Testis (tissue), 5 donors: ENCODE measurements around the gene TNFRSF6B. TPM values are rescaled to one million over a fixed set of nuclear protein-coding genes. Genes with fewer than 3 reads are reported as not detected.
"Not testable (repeated sequence)": the region's sequence is repeated elsewhere in the genome, so short reads cannot be mapped to it uniquely, and the experiment has no call there.

Experiments
- DNase-seq: peaks from one replicate; pipeline ENCODE4 v3.0.0-alpha.2; 2019
- H3K27ac ChIP-seq, 2 donors: fragments of 200-600 bp; sonication (generic); one replicate each; pipeline ENCODE4 v1.5.1; 2019
- H3K27me3 ChIP-seq: fragments of 200-600 bp; sonication (generic); one replicate; pipeline ENCODE4 v1.5.1; 2019
- H3K36me3 ChIP-seq: fragments of 200-600 bp; sonication (generic); one replicate; pipeline ENCODE4 v1.5.1; 2017; ENCODE audit warnings: low read depth; ENCODE audit errors: missing control alignments
- H3K4me1 ChIP-seq: fragments of 200-600 bp; sonication (generic); one replicate; pipeline ENCODE4 v1.5.1; 2019
- H3K4me3 ChIP-seq, 2 donors: fragments of 200-600 bp; sonication (generic); one replicate each; pipeline ENCODE4 v1.5.1; 2017 to 2019
- H3K9me3 ChIP-seq: fragments of 200-600 bp; sonication (generic); one replicate; pipeline ENCODE4 v1.5.1; 2017
- CTCF ChIP-seq, 3 experiments: fragments of 450-650 bp in 2 of 3; fragments of 200-600 bp in 1 of 3; sonication (generic) in 1 of 3; IDR thresholded peaks; one replicate each; pipeline ENCODE4 v1.5.1; 2016 to 2019; ENCODE audit warnings: antibody characterized with exemption in 3 of 3, mild to moderate bottlenecking in 2 of 3, moderate library complexity in 1 of 3
- POLR2A ChIP-seq: fragments of 450-650 bp; IDR thresholded peaks from one replicate; pipeline ENCODE4 v1.6.1; 2017; ENCODE audit warnings: antibody characterized with exemption, mild to moderate bottlenecking, moderate library complexity
- whole genome bisulfite sequencing, 2 donors: methylation state at CpG; one replicate each; pipeline ENCODE4 v1.1.5; 2018; 5-methylcytosine and 5-hydroxymethylcytosine counted together
- intact Hi-C: fragments of 100-400 bp; cut with DNase I; formaldehyde crosslinking; loops from one replicate; pipeline ENCODE4 v1.15.1; 2023; ENCODE audit warnings: low total_unique reads
- long read RNA-seq, 2 donors: transcript quantifications; one replicate each; lab custom pipeline, GENCODE V29; 2026
- polyA plus RNA-seq: library from polyadenylated mRNA; stranded (reverse); fragments of 350-450 nt; fragmentation: Illumina TruSeq; extraction: RNeasy Lipid Tissue Mini Kit (QIAGEN cat#74804); gene quantifications from one replicate; pipeline ENCODE4 v1.2.3, GENCODE V29; 2014; ENCODE audit warnings: low read depth, low replicate concordance; ENCODE audit not compliant: insufficient read depth
- total RNA-seq, 2 donors: library from RNA; depleted of rRNA; stranded (reverse); fragments of >200 nt; gene quantifications; one replicate each; pipeline ENCODE4 v1.2.3, GENCODE V29; 2016

The TNFRSF6B gene
- total RNA-seq (10 to 100 TPM; 26.2 to 30.5 TPM), polyA plus RNA-seq (3.0 TPM)
- long read RNA-seq, donor 1, result 0 reads
- long read RNA-seq, donor 2, partial matches to known transcripts, result 0 of 2 reads
- long read RNA-seq, donor 2, other reads (novel, unspliced or antisense), result 0 of 2 reads

- WGBS, 2 donors, result 69 to 70% methylated on average over 24 to 52 of the region's 52 CpGs
- H3K36me3 ChIP-seq, result no peaks in the 10 kb centered on the region
- H3K4me3 ChIP-seq, result no peak within 1 kb of the TSS
- no peak for DNase-seq
- intact Hi-C loops, result no loop called here
- H3K9me3 ChIP-seq, result no peaks in the 10 kb centered on the region
- H3K27ac ChIP-seq, result no peak within 1 kb of the TSS
- TF ChIP-seq CTCF (IDR thresholded peaks at IDR 0.05), result no peak
- no peak for TF ChIP-seq POLR2A
- H3K4me1 ChIP-seq, result peaks cover 19% of the 10 kb centered on the region
- no peaks in the 10 kb centered on the region for H3K27me3 ChIP-seq
Observed at GRCh38 chr20:63696628-63697356, at the start of gene TNFRSF6B. TNFRSF6B (plus strand) TSS chr20:63696652; CDS start chr20:63696768, 116 bp downstream.

GRCh38 chr20:63648190-63648589 lies 48.3 kb upstream of the TNFRSF6B start:
- Histone ChIP-seq H3K27ac (no peak overlapping the region), H3K27me3 (no peaks in the 10 kb centered on the region), H3K36me3 (no peaks in the 10 kb centered on the region), H3K4me3 (no peak overlapping the region), H3K9me3 (no peaks in the 10 kb centered on the region), H3K4me1 (peaks cover 4% of the 10 kb centered on the region)
- TF ChIP-seq CTCF (IDR thresholded peaks at IDR 0.05), result no peak
- TF ChIP-seq POLR2A, result no peak
- WGBS, 2 donors, result 92 to 93% methylated on average over 6 of the region's 6 CpGs
- DNase-seq, result no peak
- intact Hi-C loops, result no loop called here

GRCh38 chr20:63648895-63649589 lies 47.4 kb upstream of the TNFRSF6B start:
- H3K27ac ChIP-seq, result no peak overlapping the region
- H3K27me3 ChIP-seq, result no peaks in the 10 kb centered on the region
- no peaks in the 10 kb centered on the region for H3K9me3 ChIP-seq
- DNase-seq, result no peak
- intact Hi-C loops, result no loop called here
- H3K4me1 ChIP-seq, result peaks cover 10% of the 10 kb centered on the region
- WGBS, 2 donors, result 87 to 91% methylated on average over 7 to 11 of the region's 11 CpGs
- no peaks in the 10 kb centered on the region for H3K36me3 ChIP-seq
- H3K4me3 ChIP-seq, result no peak overlapping the region
- no peak for TF ChIP-seq CTCF (IDR thresholded peaks at IDR 0.05)
- TF ChIP-seq POLR2A, result no peak

- H3K4me1 ChIP-seq, result peaks cover 10% of the 10 kb centered on the region
- H3K4me3 ChIP-seq, H3K27me3 ChIP-seq, intact Hi-C loops, H3K27ac ChIP-seq, DNase-seq, H3K36me3 ChIP-seq, H3K9me3 ChIP-seq: not testable (repeated sequence)
- WGBS, 2 donors, result 88 to 100% methylated on average over 1 to 20 of the region's 25 CpGs
Observed at GRCh38 chr20:63650486-63650885, 46.0 kb upstream of the TNFRSF6B start.

GRCh38 chr20:63651942-63652191 lies 44.6 kb upstream of the TNFRSF6B start:
- no peaks in the 10 kb centered on the region for H3K36me3 ChIP-seq
- H3K4me3 ChIP-seq, result peak overlapping the region; percentile 58 to 69
- H3K4me1 ChIP-seq, result peaks cover 11% of the 10 kb centered on the region
- TF ChIP-seq POLR2A (no peak), CTCF (IDR thresholded peaks at IDR 0.05) (no peak)
- no peaks in the 10 kb centered on the region for H3K27me3 ChIP-seq
- intact Hi-C loops, result no loop called here
- no peak overlapping the region for H3K27ac ChIP-seq
- 9 to 32% methylated on average over 6 to 11 of the region's 11 CpGs for WGBS, 2 donors
- no peak for DNase-seq
- H3K9me3 ChIP-seq, result no peaks in the 10 kb centered on the region
